ENCODE results near the gene FAM228A. TPM values are rescaled to one million over a fixed set of nuclear protein-coding genes. Genes with fewer than 3 reads are reported as not detected.

The FAM228A gene
- polyA plus RNA-seq, 1 donor from 2014 or later: 2.6 TPM

- Histone ChIP-seq H2AFZ (ENCODE audit: low read depth, low read length) (no peak overlapping the region), H3K9ac (ENCODE audit: low read length) (no peak overlapping the region), H3K9me2 (ENCODE audit: insufficient read depth, low read length) (no peaks in the 10 kb centered on the region), H3K4me2 (ENCODE audit: low read length) (no peak overlapping the region), H3K4me3 (ENCODE audit: low read length) (no peak overlapping the region), H3K27ac (ENCODE audit: low read length) (no peak overlapping the region), H3K9me3 (ENCODE audit: low read length) (no peaks in the 10 kb centered on the region), H3K79me2 (replicated peaks; ENCODE audit: insufficient read depth, low read length) (no peaks in the 10 kb centered on the region), H4K20me1 (ENCODE audit: insufficient read depth) (no peaks in the 10 kb centered on the region), H3F3A (ENCODE audit: insufficient read depth, low read length, poor library complexity, severe bottlenecking) (no peaks in the 10 kb centered on the region), H3K36me3 (ENCODE audit: insufficient read depth, low read length) (no peaks in the 10 kb centered on the region), H3K27me3 (ENCODE audit: insufficient read depth, low read depth, low read length) (no peaks in the 10 kb centered on the region)
- TF ChIP-seq EP300 (conservative IDR thresholded peaks at IDR 0.05; ENCODE audit: poor library complexity, severe bottlenecking) (no peak), REST (IDR thresholded peaks at IDR 0.05; ENCODE audit: borderline replicate concordance) (no peak), RAD21 (conservative IDR thresholded peaks at IDR 0.05) (no peak), MXI1 (conservative IDR thresholded peaks at IDR 0.05; ENCODE audit: poor library complexity, severe bottlenecking) (no peak), SMC3 (conservative IDR thresholded peaks at IDR 0.05; ENCODE audit: poor library complexity) (no peak), TAF1 (IDR thresholded peaks at IDR 0.05; ENCODE audit: low read depth) (no peak), EZH2 (IDR thresholded peaks at IDR 0.05; ENCODE audit: borderline replicate concordance, insufficient read depth, low read length, poor library complexity, severe bottlenecking) (no peak), CTCF (IDR thresholded peaks at IDR 0.05; ENCODE audit: poor library complexity, severe bottlenecking) (no peak), POLR2AphosphoS5 (IDR thresholded peaks at IDR 0.05) (no peak)
Observed at GRCh38 chr2:24238158-24238557, 63.3 kb downstream of the FAM228A start.

- Histone ChIP-seq H3K4me2 (ENCODE audit: low read length) (no peak overlapping the region), H2AFZ (ENCODE audit: low read depth, low read length) (no peak overlapping the region)
Observed at GRCh38 chr2:24239553-24239952, 64.7 kb downstream of the FAM228A start.

More at GRCh38 chr2:24239553-24239952, 64.7 kb downstream of the FAM228A start:
- H3K9me2 ChIP-seq (ENCODE audit: insufficient read depth, low read length): no peaks in the 10 kb centered on the region
- H3K9me3 ChIP-seq (ENCODE audit: low read length): no peaks in the 10 kb centered on the region
- H3F3A ChIP-seq (ENCODE audit: insufficient read depth, low read length, poor library complexity, severe bottlenecking): no peaks in the 10 kb centered on the region
- H3K27me3 ChIP-seq (ENCODE audit: insufficient read depth, low read depth, low read length): no peaks in the 10 kb centered on the region
- H3K4me3 ChIP-seq (ENCODE audit: low read length): no peak overlapping the region
- H3K79me2 ChIP-seq (replicated peaks; ENCODE audit: insufficient read depth, low read length): no peaks in the 10 kb centered on the region
- no peak overlapping the region for H3K9ac ChIP-seq (ENCODE audit: low read length)
- no peaks in the 10 kb centered on the region for H3K36me3 ChIP-seq (ENCODE audit: insufficient read depth, low read length)
- TF ChIP-seq MXI1 (conservative IDR thresholded peaks at IDR 0.05; ENCODE audit: poor library complexity, severe bottlenecking): no peak
- TF ChIP-seq CTCF (IDR thresholded peaks at IDR 0.05; ENCODE audit: poor library complexity, severe bottlenecking): no peak
- TF ChIP-seq EZH2 (IDR thresholded peaks at IDR 0.05; ENCODE audit: borderline replicate concordance, insufficient read depth, low read length, poor library complexity, severe bottlenecking): no peak
- no peak for TF ChIP-seq REST (IDR thresholded peaks at IDR 0.05; ENCODE audit: borderline replicate concordance)
- TF ChIP-seq TAF1 (IDR thresholded peaks at IDR 0.05; ENCODE audit: low read depth): no peak
- no peak for TF ChIP-seq POLR2AphosphoS5 (IDR thresholded peaks at IDR 0.05)
- TF ChIP-seq EP300 (conservative IDR thresholded peaks at IDR 0.05; ENCODE audit: poor library complexity, severe bottlenecking): no peak
- TF ChIP-seq RAD21 (conservative IDR thresholded peaks at IDR 0.05): no peak
- no peak for TF ChIP-seq SMC3 (conservative IDR thresholded peaks at IDR 0.05; ENCODE audit: poor library complexity)
- no peaks in the 10 kb centered on the region for H4K20me1 ChIP-seq (ENCODE audit: insufficient read depth)
- H3K27ac ChIP-seq (ENCODE audit: low read length): no peak overlapping the region
